Measurements from ENCODE around the gene CLSTN3. TPM values are rescaled to one million over a fixed set of nuclear protein-coding genes. Genes with fewer than 3 reads are reported as not detected.

The CLSTN3 gene
- total and polyA plus RNA-seq, 2 of the 8 experiments (the other 6 are each of a cell fraction or from before 2014, with no cell fraction given), result 20.4 to 26.3 TPM

DNA sequence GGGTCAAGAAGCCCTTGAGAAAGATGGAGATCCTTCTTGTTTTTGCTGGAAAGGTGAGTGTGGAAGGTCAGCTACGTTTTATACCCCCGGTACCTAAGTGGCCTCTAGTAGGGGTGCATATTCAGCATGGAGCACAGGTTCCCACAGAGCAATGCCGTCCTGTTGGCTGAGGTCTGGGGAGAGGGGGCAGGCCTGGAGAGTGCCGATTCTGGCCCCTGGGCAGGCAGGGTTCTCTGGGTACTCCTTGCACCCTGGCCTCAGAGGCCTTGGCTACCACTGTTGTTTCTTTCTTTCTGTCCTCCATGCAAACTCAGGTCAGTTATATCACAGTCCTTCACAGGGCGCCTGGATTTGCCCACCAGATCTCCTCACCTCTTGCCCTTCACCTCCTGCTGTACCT is 10.0 kb upstream of the CLSTN3 start:
- no peak overlapping the region for H3K27ac ChIP-seq (ENCODE audit: low read depth, low read length)
- CTCF ChIA-PET (ENCODE audit: partially characterized antibody), result interaction anchor here (2.5 to 9.5 kb wide), 3 partner anchors 9 to 23 kb away, joined by 8 to 67 read pairs (median 21); partner anchors contain the start of gene C1RL
- H3K14ac ChIP-seq (ENCODE audit: insufficient read length), result no peak overlapping the region
- no peaks in the 10 kb centered on the region for H3K9me3 ChIP-seq (ENCODE audit: insufficient read depth in 2 of 2, low read depth in 1 of 2, low read length in 1 of 2)
- H2AK5ac ChIP-seq (ENCODE audit: low read depth, low read length), result no peak overlapping the region
- H4K8ac ChIP-seq (ENCODE audit: extremely low read depth, insufficient read depth, low read length), result no peak overlapping the region; the same call in 1 of the 2 replicates
- POLR2A ChIA-PET (ENCODE audit: partially characterized antibody), result interaction anchor here (0.8 to 3.5 kb wide), 3 partner anchors 10 to 188 kb away, joined by 3 to 21 read pairs (median 4); partner anchors contain the start of genes CLSTN3 and RBP5
- no peak overlapping the region for H3K4ac ChIP-seq (replicated peaks; ENCODE audit: insufficient read length, low read depth, low read length)
- no peak overlapping the region for H3K56ac ChIP-seq (replicated peaks; ENCODE audit: insufficient read length, low read depth, low read length)
- no peak overlapping the region for H3K4me3 ChIP-seq (ENCODE audit: extremely low read depth in 1 of 4, insufficient read depth in 2 of 4, low read depth in 3 of 4, low read length in 4 of 4)
- no peak overlapping the region for H3K9ac ChIP-seq (replicated peaks in 1 of 4; ENCODE audit: extremely low read depth in 1 of 4, low read depth in 3 of 4, low read length in 3 of 4)
- H3K27me3 ChIP-seq (replicated peaks in 1 of 4; ENCODE audit: control insufficient read depth in 3 of 4, extremely low read depth in 1 of 4, insufficient read depth in 3 of 4, low read length in 3 of 4), result no peaks in the 10 kb centered on the region
- no peak overlapping the region for H2BK120ac ChIP-seq (replicated peaks; ENCODE audit: low read depth, low read length)
- no peak overlapping the region for H2AFZ ChIP-seq (ENCODE audit: low read length)
- H2BK20ac ChIP-seq (ENCODE audit: low read length), result no peak overlapping the region
- DNase-seq (ENCODE audit: low read depth in 1 of 2, low spot score in 2 of 2) (no peak), FAIRE-seq (no peak)
- WGBS, 2 experiments (ENCODE audit: extremely low coverage in 1 of 2, insufficient coverage in 1 of 2, insufficient read length in 1 of 2, insufficient replicate concordance in 2 of 2, low coverage in 1 of 2, low lambda C conversion rate in 2 of 2, missing lambda C conversion rate in 1 of 2), result 81% methylated on average over 5 of the region's 5 CpGs; no CpG with 5 or more reads in 1 of the 2 experiments
- no peak overlapping the region for H4K91ac ChIP-seq (replicated peaks; ENCODE audit: insufficient read length, low read length)
- TF ChIP-seq CHD2 (IDR thresholded peaks at IDR 0.05; ENCODE audit: low read length), result no peak
- TF ChIP-seq TAF1 (IDR thresholded peaks at IDR 0.05; ENCODE audit: low read depth, low read length), result no peak
- TF ChIP-seq HDAC2 (IDR thresholded peaks at IDR 0.05; ENCODE audit: borderline replicate concordance in 1 of 2, low read depth in 2 of 2, low read length in 2 of 2), result no peak
- no peak for TF ChIP-seq GABPA (IDR thresholded peaks at IDR 0.05; ENCODE audit: borderline replicate concordance, insufficient read depth, low read length)
- TF ChIP-seq EP300 (IDR thresholded peaks at IDR 0.05; ENCODE audit: borderline replicate concordance in 1 of 2, low read depth in 2 of 2, low read length in 2 of 2), result no peak
- TF ChIP-seq SIX5 (IDR thresholded peaks at IDR 0.05; ENCODE audit: low read depth, low read length), result no peak
- TF ChIP-seq BRCA1 (IDR thresholded peaks at IDR 0.05; ENCODE audit: low read depth, low read length), result no peak
- no peak for TF ChIP-seq CTBP2 (IDR thresholded peaks at IDR 0.05; ENCODE audit: borderline replicate concordance, insufficient read depth, insufficient read length, low read length)
- no peak for TF ChIP-seq JUND (IDR thresholded peaks at IDR 0.05; ENCODE audit: low read length)
- no peak for TF ChIP-seq CREB1 (IDR thresholded peaks at IDR 0.05)
- no peak for TF ChIP-seq SAP30 (IDR thresholded peaks at IDR 0.05; ENCODE audit: insufficient read depth, insufficient replicate concordance, low read length)
- no peak overlapping the region for H3K23ac ChIP-seq (ENCODE audit: insufficient read length)
- no peak overlapping the region for H4K5ac ChIP-seq (ENCODE audit: insufficient read length, low read depth, low read length)
- H3K36me3 ChIP-seq (ENCODE audit: control insufficient read depth in 2 of 4, insufficient read depth in 4 of 4, low read length in 3 of 4), result no peaks in the 10 kb centered on the region
- H3K18ac ChIP-seq (ENCODE audit: extremely low read depth, low read length), result no peak overlapping the region
- H3K79me1 ChIP-seq (ENCODE audit: low read depth, low read length), result no peaks in the 10 kb centered on the region
- H3K4me2 ChIP-seq (ENCODE audit: insufficient read depth in 1 of 2, low read depth in 2 of 2, low read length in 2 of 2), result no peak overlapping the region
- H2BK5ac ChIP-seq (ENCODE audit: low read depth, low read length), result no peak overlapping the region
- no peaks in the 10 kb centered on the region for H3K23me2 ChIP-seq (ENCODE audit: low read depth, low read length)
- no peak overlapping the region for H2BK15ac ChIP-seq (ENCODE audit: low read length)
- H4K20me1 ChIP-seq (replicated peaks in 1 of 2; ENCODE audit: control insufficient read depth in 1 of 2, insufficient read depth in 2 of 2, low read length in 2 of 2), result no peaks in the 10 kb centered on the region
- H3K79me2 ChIP-seq (ENCODE audit: control insufficient read depth in 1 of 2, insufficient read depth in 2 of 2, low read length in 2 of 2), result no peaks in the 10 kb centered on the region
- no peak overlapping the region for H2BK12ac ChIP-seq (ENCODE audit: low read depth, low read length)
- no peaks in the 10 kb centered on the region for H3K4me1 ChIP-seq (replicated peaks in 1 of 4; ENCODE audit: control insufficient read depth in 3 of 4, insufficient read depth in 4 of 4, low read length in 3 of 4)
